ENCODE results near the gene SOWAHA. TPM values are rescaled to one million over a fixed set of nuclear protein-coding genes. Genes with fewer than 3 reads are reported as not detected.

Gene SOWAHA
- total RNA-seq, 2 donors from 2014 or later: 0.63 to 0.68 TPM

DNA sequence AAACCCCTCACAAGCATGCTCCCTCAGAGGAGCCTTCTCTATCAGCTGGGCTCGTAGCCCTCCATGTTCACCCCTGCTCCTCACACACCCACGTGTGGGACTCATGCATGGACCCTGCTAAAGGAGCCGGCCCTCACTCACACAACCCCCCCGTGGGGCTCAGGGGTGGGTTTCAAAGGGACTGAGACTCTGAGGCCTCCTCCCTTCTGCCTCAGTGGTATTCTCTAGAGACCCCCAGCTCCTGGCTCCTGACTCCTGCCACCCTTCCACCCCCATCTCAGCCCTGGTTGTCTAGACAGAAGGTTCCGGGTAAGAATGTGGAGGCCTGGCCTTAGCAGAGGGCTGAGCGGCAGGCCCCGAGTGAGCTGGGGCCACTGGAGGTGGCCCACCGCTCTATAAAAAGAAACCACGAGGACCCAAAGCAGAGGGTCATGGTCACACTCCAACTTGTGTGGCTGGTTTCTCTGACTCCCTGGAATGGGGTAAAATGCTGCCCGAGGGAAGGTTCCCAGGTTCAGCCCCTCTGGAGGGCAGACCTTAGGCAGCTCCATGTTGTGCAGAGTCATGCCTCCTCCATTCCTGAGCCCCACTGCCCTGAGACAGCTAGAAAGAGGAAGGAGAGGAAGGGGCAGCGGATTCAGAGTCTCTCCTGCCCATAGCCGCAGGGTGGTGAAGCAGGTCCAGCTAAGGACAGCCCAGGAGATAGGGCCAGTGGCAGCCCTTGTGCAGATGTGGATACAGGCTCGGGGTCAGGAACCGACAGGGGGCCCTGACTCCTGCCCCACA is 46.9 kb upstream of the SOWAHA start:
- Histone ChIP-seq H3K36me3 (peaks cover 27% of the 10 kb centered on the region), H3K4me3 (no peak overlapping the region), H3K4me1 (ENCODE audit: control insufficient read depth in 1 of 2, low read depth in 2 of 2) (peaks cover 26 to 52% of the 10 kb centered on the region in 2 donors), H3K9me3 (no peaks in the 10 kb centered on the region), H3K27ac (peak overlapping the region in 1 of 2 donors; percentile 54), H3K27me3 (replicated peaks; ENCODE audit: insufficient read depth) (no peaks in the 10 kb centered on the region)
- ATAC-seq (ENCODE audit: insufficient number of reproducible peaks, low FRiP score, low read depth): no peak
- TF ChIP-seq, protein P1, sequence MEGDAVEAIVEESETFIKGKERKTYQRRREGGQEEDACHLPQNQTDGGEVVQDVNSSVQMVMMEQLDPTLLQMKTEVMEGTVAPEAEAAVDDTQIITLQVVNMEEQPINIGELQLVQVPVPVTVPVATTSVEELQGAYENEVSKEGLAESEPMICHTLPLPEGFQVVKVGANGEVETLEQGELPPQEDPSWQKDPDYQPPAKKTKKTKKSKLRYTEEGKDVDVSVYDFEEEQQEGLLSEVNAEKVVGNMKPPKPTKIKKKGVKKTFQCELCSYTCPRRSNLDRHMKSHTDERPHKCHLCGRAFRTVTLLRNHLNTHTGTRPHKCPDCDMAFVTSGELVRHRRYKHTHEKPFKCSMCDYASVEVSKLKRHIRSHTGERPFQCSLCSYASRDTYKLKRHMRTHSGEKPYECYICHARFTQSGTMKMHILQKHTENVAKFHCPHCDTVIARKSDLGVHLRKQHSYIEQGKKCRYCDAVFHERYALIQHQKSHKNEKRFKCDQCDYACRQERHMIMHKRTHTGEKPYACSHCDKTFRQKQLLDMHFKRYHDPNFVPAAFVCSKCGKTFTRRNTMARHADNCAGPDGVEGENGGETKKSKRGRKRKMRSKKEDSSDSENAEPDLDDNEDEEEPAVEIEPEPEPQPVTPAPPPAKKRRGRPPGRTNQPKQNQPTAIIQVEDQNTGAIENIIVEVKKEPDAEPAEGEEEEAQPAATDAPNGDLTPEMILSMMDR (IDR thresholded peaks at IDR 0.05): no peak
- no peak for DNase-seq (ENCODE audit: low spot score)

GRCh38 chr5:132766806-132767055 is 46.4 kb upstream of the SOWAHA start:
- H3K4me1 ChIP-seq (ENCODE audit: control insufficient read depth in 1 of 2, low read depth in 2 of 2): peaks cover 31 to 57% of the 10 kb centered on the region in 2 donors
- no peaks in the 10 kb centered on the region for H3K9me3 ChIP-seq
- TF ChIP-seq, protein P1 (IDR thresholded peaks at IDR 0.05): no peak
- H3K36me3 ChIP-seq: peaks cover 22% of the 10 kb centered on the region
- peak overlapping the region; percentile 54 to 70 for H3K27ac ChIP-seq
- DNase-seq (ENCODE audit: low spot score): no peak
- no peak for ATAC-seq (ENCODE audit: insufficient number of reproducible peaks, low FRiP score, low read depth)
- no peak overlapping the region for H3K4me3 ChIP-seq
- no peaks in the 10 kb centered on the region for H3K27me3 ChIP-seq (replicated peaks; ENCODE audit: insufficient read depth)

DNA sequence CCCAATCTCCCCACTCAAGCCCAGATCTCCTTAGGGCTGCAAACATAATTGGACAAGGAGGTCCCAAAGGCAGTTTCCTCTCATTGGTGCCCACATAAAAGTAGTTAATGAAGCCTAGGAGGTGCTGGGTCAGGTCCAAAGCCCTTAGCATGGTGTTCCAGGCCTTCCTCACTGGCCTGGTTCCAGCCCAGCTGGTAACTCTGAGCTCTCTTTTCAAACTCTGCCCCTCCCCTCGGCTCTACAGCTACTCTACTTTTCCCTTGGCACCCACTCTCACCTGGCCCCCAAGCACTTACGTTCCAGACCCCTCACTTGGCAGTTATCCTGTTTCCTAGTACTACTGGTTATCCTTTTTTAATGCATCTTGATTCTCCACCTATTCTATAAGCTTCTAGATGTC is 46.0 kb upstream of the SOWAHA start:
- peak overlapping the region; percentile 30 for H3K4me3 ChIP-seq
- peaks cover 19% of the 10 kb centered on the region for H3K36me3 ChIP-seq
- H3K9me3 ChIP-seq: no peaks in the 10 kb centered on the region
- TF ChIP-seq, protein P1 (IDR thresholded peaks at IDR 0.05): no peak
- no peak for ATAC-seq (ENCODE audit: insufficient number of reproducible peaks, low FRiP score, low read depth)
- peak overlapping the region; percentile 54 to 70 for H3K27ac ChIP-seq
- H3K4me1 ChIP-seq (ENCODE audit: control insufficient read depth in 1 of 2, low read depth in 2 of 2): peaks cover 35 to 61% of the 10 kb centered on the region in 2 donors
- no peaks in the 10 kb centered on the region for H3K27me3 ChIP-seq (replicated peaks; ENCODE audit: insufficient read depth)
- no peak for DNase-seq (ENCODE audit: low spot score)

- TF ChIP-seq, protein P1 (IDR thresholded peaks at IDR 0.05): no peak
- Histone ChIP-seq H3K36me3 (peaks cover 14% of the 10 kb centered on the region), H3K27me3 (replicated peaks; ENCODE audit: insufficient read depth) (no peaks in the 10 kb centered on the region), H3K9me3 (no peaks in the 10 kb centered on the region), H3K4me1 (ENCODE audit: control insufficient read depth in 1 of 2, low read depth in 2 of 2) (peaks cover 49 to 75% of the 10 kb centered on the region in 2 donors), H3K27ac (peak overlapping the region; percentile 54), H3K4me3 (no peak overlapping the region)
- no peak for ATAC-seq (ENCODE audit: insufficient number of reproducible peaks, low FRiP score, low read depth)
- no peak for DNase-seq (ENCODE audit: low spot score)
Observed at GRCh38 chr5:132768485-132768868, 44.6 kb upstream of the SOWAHA start.

DNA sequence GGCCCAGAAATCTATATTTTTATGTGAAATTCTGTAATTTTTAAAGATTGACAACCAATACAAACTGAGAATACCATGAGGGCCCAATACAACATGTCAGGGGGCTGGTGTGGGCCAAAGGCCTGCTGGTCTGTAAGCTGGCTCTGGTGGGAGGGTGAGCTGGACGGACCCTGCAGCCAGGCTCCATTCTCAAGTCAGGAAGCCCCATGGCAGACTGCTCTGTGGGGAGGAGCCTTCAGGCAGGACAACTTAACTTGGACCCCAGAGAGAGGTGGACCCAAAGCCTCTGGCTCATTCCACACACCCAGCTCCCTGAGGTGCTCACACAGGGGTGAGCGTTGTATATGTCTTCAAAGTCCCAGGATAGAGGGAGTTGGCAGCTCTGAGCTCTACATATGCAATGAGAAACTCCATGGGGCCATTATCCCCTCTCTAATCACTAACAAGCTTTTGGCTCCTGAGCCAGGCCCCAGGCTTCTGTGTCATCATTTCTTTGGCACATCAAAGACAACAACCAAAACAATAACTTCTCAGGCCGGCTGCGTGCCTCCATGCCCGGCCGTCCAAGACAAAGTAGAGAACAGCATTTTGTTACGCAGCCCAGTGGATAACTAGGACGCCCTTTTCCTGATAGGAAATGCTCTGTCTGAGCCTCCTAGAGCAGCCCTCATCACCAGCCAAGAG is 42.5 kb upstream of the SOWAHA start:
- ATAC-seq (ENCODE audit: insufficient number of reproducible peaks, low FRiP score, low read depth): no peak
- no peak for DNase-seq (ENCODE audit: low spot score)
- Histone ChIP-seq H3K36me3 (no peaks in the 10 kb centered on the region), H3K9me3 (no peaks in the 10 kb centered on the region), H3K27ac (peak overlapping the region; percentile 70 to 85), H3K4me3 (no peak overlapping the region), H3K4me1 (ENCODE audit: control insufficient read depth in 1 of 2, low read depth in 2 of 2) (peaks cover 58 to 96% of the 10 kb centered on the region in 2 donors), H3K27me3 (replicated peaks; ENCODE audit: insufficient read depth) (no peaks in the 10 kb centered on the region)
- TF ChIP-seq, protein P1 (IDR thresholded peaks at IDR 0.05): no peak

All from thoracic aorta (tissue), 2 donors.